Trophoblast cell (in vitro differentiated cells and primary cell): ENCODE measurements around the gene KRT74.

ENCODE experiments used
- DNase-seq, 2 donors: peaks; one replicate each; pipeline ENCODE4 v3.0.0-alpha.2; 2016
- H2AFZ ChIP-seq: 2 replicates; pipeline ENCODE4 v1.6.1; 2013; ENCODE audit warnings: low read length, moderate library complexity, mild to moderate bottlenecking; ENCODE audit not compliant: insufficient read depth, poor library complexity
- H2AK5ac ChIP-seq: 2 replicates; pipeline ENCODE4 v1.6.1; 2013; ENCODE audit warnings: mild to moderate bottlenecking, low read length
- H2BK120ac ChIP-seq: 2 replicates; pipeline ENCODE4 v1.6.1; 2013; ENCODE audit warnings: low read length, mild to moderate bottlenecking, moderate library complexity; ENCODE audit not compliant: insufficient read depth, poor library complexity
- H2BK12ac ChIP-seq: 2 replicates; pipeline ENCODE4 v1.6.1; 2013; ENCODE audit warnings: mild to moderate bottlenecking, low read length, moderate library complexity
- H2BK5ac ChIP-seq: 2 replicates; pipeline ENCODE4 v1.6.1; 2013; ENCODE audit warnings: low read length, low read depth, moderate library complexity, mild to moderate bottlenecking; ENCODE audit not compliant: poor library complexity
- H3K14ac ChIP-seq: 2 replicates; pipeline ENCODE4 v1.6.1; 2013; ENCODE audit warnings: mild to moderate bottlenecking, low read length
- H3K18ac ChIP-seq: 2 replicates; pipeline ENCODE4 v1.6.1; 2013; ENCODE audit warnings: mild to moderate bottlenecking, low read length
- H3K23ac ChIP-seq: 2 replicates; pipeline ENCODE4 v1.6.1; 2013; ENCODE audit warnings: low read length
- H3K27ac ChIP-seq: 2 replicates; pipeline ENCODE4 v1.5.1; 2013; ENCODE audit warnings: low read depth, mild to moderate bottlenecking, inconsistent platforms, low read length, moderate library complexity
- H3K27me3 ChIP-seq: 2 replicates; pipeline ENCODE4 v1.6.1; 2013; ENCODE audit warnings: inconsistent platforms, mild to moderate bottlenecking, low read length, moderate library complexity; ENCODE audit not compliant: insufficient read depth
- H3K36me3 ChIP-seq, 2 experiments: 1 replicate in 1 of 2; 2 replicates in 1 of 2; pipeline ENCODE4 v1.6.1; 2013; ENCODE audit warnings: low read length in 2 of 2, mild to moderate bottlenecking in 2 of 2, moderate library complexity in 1 of 2; ENCODE audit not compliant: insufficient read depth in 2 of 2, control insufficient read depth in 1 of 2
- H3K4ac ChIP-seq: 2 replicates; pipeline ENCODE4 v1.6.1; 2013; ENCODE audit warnings: low read depth, mild to moderate bottlenecking, low read length, moderate library complexity
- H3K4me1 ChIP-seq, 2 experiments: 1 replicate in 1 of 2; 2 replicates in 1 of 2; pipeline ENCODE4 v1.6.1; 2013; ENCODE audit warnings: low read length in 2 of 2, mild to moderate bottlenecking in 2 of 2, moderate library complexity in 1 of 2; ENCODE audit not compliant: insufficient read depth in 2 of 2, control insufficient read depth in 1 of 2
- H3K4me2 ChIP-seq: 2 replicates; pipeline ENCODE4 v1.6.1; 2013; ENCODE audit warnings: inconsistent platforms, mild to moderate bottlenecking, low read length, moderate library complexity
- H3K4me3 ChIP-seq: 2 replicates; pipeline ENCODE4 v1.5.1; 2013; ENCODE audit warnings: mild to moderate bottlenecking, low read depth, low read length, inconsistent platforms
- H3K79me1 ChIP-seq: one replicate; pipeline ENCODE4 v1.6.1; 2013; ENCODE audit warnings: low read length
- H3K79me2 ChIP-seq: 2 replicates; pipeline ENCODE4 v1.6.1; 2013; ENCODE audit warnings: low read length, mild to moderate bottlenecking; ENCODE audit not compliant: control insufficient read depth, insufficient read depth, poor library complexity
- H3K9ac ChIP-seq: 2 replicates; pipeline ENCODE4 v1.6.1; 2013; ENCODE audit warnings: mild to moderate bottlenecking, low read length
- H3K9me3 ChIP-seq: 2 replicates; pipeline ENCODE4 v1.6.1; 2013; ENCODE audit warnings: low read depth, mild to moderate bottlenecking, control low read depth, inconsistent platforms, low read length; ENCODE audit not compliant: insufficient read depth
- H4K12ac ChIP-seq: 2 replicates; pipeline ENCODE4 v1.6.1; 2013; ENCODE audit warnings: low read depth, mild to moderate bottlenecking, low read length, moderate library complexity
- H4K8ac ChIP-seq: 2 replicates; pipeline ENCODE4 v1.6.1; 2013; ENCODE audit warnings: low read depth, mild to moderate bottlenecking, low read length, moderate library complexity
- H4K91ac ChIP-seq: one replicate; pipeline ENCODE4 v1.6.1; 2013; ENCODE audit warnings: low read depth, mild to moderate bottlenecking, low read length, moderate library complexity
- WGBS: extraction: QIAGEN DNeasy Blood & Tissue Kit; methylation state at CpG from one replicate; pipeline ENCODE4 v1.1.7; 2013; ENCODE audit warnings: missing lambda C conversion rate; ENCODE audit not compliant: insufficient read length, insufficient coverage; ENCODE audit errors: extremely low coverage; 5-methylcytosine and 5-hydroxymethylcytosine counted together

KRT74 gene

GRCh38 chr12:52602552-52602951 lies 28.9 kb upstream of the KRT74 start:
- no peak overlapping the region for H2BK120ac ChIP-seq
- H3K4ac ChIP-seq, result no peak overlapping the region
- no peak overlapping the region for H4K12ac ChIP-seq
- H3K18ac ChIP-seq, result no peak overlapping the region
- H3K36me3 ChIP-seq, result no peaks in the 10 kb centered on the region
- H3K4me3 ChIP-seq, result no peak overlapping the region
- H3K23ac ChIP-seq, result no peak overlapping the region
- H4K91ac ChIP-seq, result no peak overlapping the region
- H3K79me2 ChIP-seq, result no peaks in the 10 kb centered on the region
- H3K9ac ChIP-seq, result no peak overlapping the region
- H2AFZ ChIP-seq, result no peak overlapping the region
- H2AK5ac ChIP-seq, result no peak overlapping the region
- H2BK5ac ChIP-seq, result no peak overlapping the region
- no peak overlapping the region for H2BK12ac ChIP-seq
- no peaks in the 10 kb centered on the region for H3K4me1 ChIP-seq
- no peaks in the 10 kb centered on the region for H3K27me3 ChIP-seq
- H3K79me1 ChIP-seq, result no peaks in the 10 kb centered on the region
- WGBS, result no CpG with 5 or more reads among the region's 5 CpGs
- H3K27ac ChIP-seq, result no peak overlapping the region
- H3K9me3 ChIP-seq, result peaks cover 5% of the 10 kb centered on the region
- H3K14ac ChIP-seq, result no peak overlapping the region
- no peak for DNase-seq
- H3K4me2 ChIP-seq, result no peak overlapping the region
- no peak overlapping the region for H4K8ac ChIP-seq

- no peaks in the 10 kb centered on the region for H3K36me3 ChIP-seq
- no peak overlapping the region for H2AFZ ChIP-seq
- H3K27me3 ChIP-seq, result no peaks in the 10 kb centered on the region
- no peak overlapping the region for H3K14ac ChIP-seq
- H2BK120ac ChIP-seq, result no peak overlapping the region
- H2BK5ac ChIP-seq, result no peak overlapping the region
- H3K9me3 ChIP-seq, result peaks cover 5% of the 10 kb centered on the region
- H4K91ac ChIP-seq, result no peak overlapping the region
- H3K79me2 ChIP-seq, result no peaks in the 10 kb centered on the region
- H3K79me1 ChIP-seq, result no peaks in the 10 kb centered on the region
- H4K12ac ChIP-seq, result no peak overlapping the region
- H3K27ac ChIP-seq, result no peak overlapping the region
- no peak overlapping the region for H2AK5ac ChIP-seq
- no peak overlapping the region for H2BK12ac ChIP-seq
- no peak overlapping the region for H3K18ac ChIP-seq
- no peak overlapping the region for H3K4me3 ChIP-seq
- no peak overlapping the region for H4K8ac ChIP-seq
- no peak overlapping the region for H3K23ac ChIP-seq
- no peak for DNase-seq
- no peak overlapping the region for H3K9ac ChIP-seq
- H3K4ac ChIP-seq, result no peak overlapping the region
- no peaks in the 10 kb centered on the region for H3K4me1 ChIP-seq
- no peak overlapping the region for H3K4me2 ChIP-seq
- no CpG with 5 or more reads among the region's 4 CpGs for WGBS
Observed at GRCh38 chr12:52601671-52602070, 28.0 kb upstream of the KRT74 start.

GRCh38 chr12:52600941-52601481 lies 27.4 kb upstream of the KRT74 start, which contains the start of gene KRT72:
Gene KRT72, minus strand, starts transcription at chr12:52601463. Its CDS starts 11 bp downstream, at chr12:52601452.
- no peak within 1 kb of the TSS for H3K4me3 ChIP-seq
- no peak within 1 kb of the TSS for H3K18ac ChIP-seq
- H3K9ac ChIP-seq, result no peak within 1 kb of the TSS
- H2BK5ac ChIP-seq, result no peak within 1 kb of the TSS
- DNase-seq, result no peak
- no peak within 1 kb of the TSS for H3K4ac ChIP-seq
- no peaks in the 10 kb centered on the region for H3K27me3 ChIP-seq
- H2AFZ ChIP-seq, result no peak within 1 kb of the TSS
- H3K79me2 ChIP-seq, result no peaks in the 10 kb centered on the region
- no peak within 1 kb of the TSS for H3K14ac ChIP-seq
- no peak within 1 kb of the TSS for H2BK12ac ChIP-seq
- H4K91ac ChIP-seq, result no peak within 1 kb of the TSS
- H3K4me1 ChIP-seq, result no peaks in the 10 kb centered on the region
- H3K4me2 ChIP-seq, result no peak within 1 kb of the TSS
- H3K36me3 ChIP-seq, result no peaks in the 10 kb centered on the region
- H4K12ac ChIP-seq, result no peak within 1 kb of the TSS
- no peak within 1 kb of the TSS for H4K8ac ChIP-seq
- H2BK120ac ChIP-seq, result no peak within 1 kb of the TSS
- no peak within 1 kb of the TSS for H3K27ac ChIP-seq
- H3K79me1 ChIP-seq, result no peaks in the 10 kb centered on the region
- peaks cover 5% of the 10 kb centered on the region for H3K9me3 ChIP-seq
- no peak within 1 kb of the TSS for H2AK5ac ChIP-seq
- no peak within 1 kb of the TSS for H3K23ac ChIP-seq
- WGBS, result no CpG with 5 or more reads among the region's 48 CpGs

GRCh38 chr12:52600475-52600874 lies 26.8 kb upstream of the KRT74 start:
- Histone ChIP-seq H2BK120ac (no peak overlapping the region), H4K12ac (no peak overlapping the region), H2AFZ (no peak overlapping the region), H3K79me1 (no peaks in the 10 kb centered on the region), H3K4me3 (no peak overlapping the region), H2BK5ac (no peak overlapping the region), H3K14ac (no peak overlapping the region), H2AK5ac (no peak overlapping the region), H3K9me3 (peaks cover 5% of the 10 kb centered on the region), H3K4me1 (no peaks in the 10 kb centered on the region), H3K27me3 (no peaks in the 10 kb centered on the region), H3K79me2 (no peaks in the 10 kb centered on the region), H3K18ac (no peak overlapping the region), H3K4me2 (no peak overlapping the region), H2BK12ac (no peak overlapping the region), H4K8ac (no peak overlapping the region), H3K36me3 (no peaks in the 10 kb centered on the region), H3K27ac (no peak overlapping the region), H3K23ac (no peak overlapping the region), H4K91ac (no peak overlapping the region), H3K4ac (no peak overlapping the region), H3K9ac (no peak overlapping the region)
- DNase-seq, result no peak
- WGBS, result no CpG with 5 or more reads among the region's 12 CpGs
